Body of pancreas (tissue), 4 donors: ENCODE results near the gene IDUA. TPM values are rescaled to one million over a fixed set of nuclear protein-coding genes. Genes with fewer than 3 reads are reported as not detected.

Experiments
- ATAC-seq: fragments of 150-250 bp; one replicate; pipeline ENCODE4 v1.9.1; 2016
- DNase-seq, 4 donors: peaks; one replicate each; pipeline ENCODE4 v3.0.0-alpha.2; 2019
- H3K27ac ChIP-seq, 4 donors: fragments of 200-600 bp; sonication (generic); 1 replicate in 3 of 4; 2 replicates in 1 of 4; pipeline versions ENCODE4 v1.5.1 to v1.6.1; 2016 to 2019; ENCODE audit warnings: mild to moderate bottlenecking in 1 of 4, mixed read lengths in 1 of 4, moderate library complexity in 1 of 4
- H3K27me3 ChIP-seq, 2 donors: fragments of 200-600 bp; sonication (generic); one replicate each; pipeline ENCODE4 v1.6.0; 2016; ENCODE audit warnings: mild to moderate bottlenecking in 1 of 2
- H3K36me3 ChIP-seq, 2 donors: fragments of 200-600 bp; sonication (generic); replicated peaks in 1 of 2; 2 replicates each; pipeline ENCODE4 v1.5.1; 2016; ENCODE audit warnings: low read depth in 2 of 2; ENCODE audit not compliant: insufficient read depth in 1 of 2
- H3K4me1 ChIP-seq: fragments of 200-600 bp; sonication (generic); one replicate; pipeline ENCODE4 v1.6.0; 2016
- H3K4me3 ChIP-seq, 2 donors: fragments of 200-600 bp; sonication (generic); 1 replicate in 1 of 2; 2 replicates in 1 of 2; pipeline ENCODE4 v1.5.1; 2016 to 2019
- H3K9me3 ChIP-seq, 3 donors: fragments of 200-600 bp; sonication (generic); 1 replicate in 2 of 3; 2 replicates in 1 of 3; pipeline ENCODE4 v1.5.1; 2016
- POLR2A ChIP-seq, 3 donors: fragments of 450-650 bp; IDR thresholded peaks; one replicate each; pipeline ENCODE4 v1.6.1; 2016; ENCODE audit warnings: antibody characterized with exemption in 3 of 3, mild to moderate bottlenecking in 2 of 3
- WGBS, 2 donors: methylation state at CpG; one replicate each; pipeline ENCODE4 v1.1.5; 2017; 5-methylcytosine and 5-hydroxymethylcytosine counted together
- intact Hi-C: fragments of 100-400 bp; cut with DNase I; formaldehyde crosslinking; loops from one replicate; pipeline ENCODE4 v1.15.1; 2023
- total RNA-seq, 2 donors: library from RNA; depleted of rRNA; stranded (reverse); fragments of >200 nt; gene quantifications; one replicate each; pipeline ENCODE4 v1.1.0, GENCODE V29; 2016
- TF ChIP-seq, protein P1 (sequence below), 7 experiments: fragments of 450-650 bp in 4 of 7; fragments of 200-600 bp in 3 of 7; sonication (generic) in 3 of 7; IDR thresholded peaks; one replicate each; pipeline ENCODE4 v1.5.1; 2016 to 2019; ENCODE audit warnings: antibody characterized with exemption in 7 of 7

Gene IDUA
- total RNA-seq, 2 donors from 2014 or later: 30.0 to 37.6 TPM

DNA sequence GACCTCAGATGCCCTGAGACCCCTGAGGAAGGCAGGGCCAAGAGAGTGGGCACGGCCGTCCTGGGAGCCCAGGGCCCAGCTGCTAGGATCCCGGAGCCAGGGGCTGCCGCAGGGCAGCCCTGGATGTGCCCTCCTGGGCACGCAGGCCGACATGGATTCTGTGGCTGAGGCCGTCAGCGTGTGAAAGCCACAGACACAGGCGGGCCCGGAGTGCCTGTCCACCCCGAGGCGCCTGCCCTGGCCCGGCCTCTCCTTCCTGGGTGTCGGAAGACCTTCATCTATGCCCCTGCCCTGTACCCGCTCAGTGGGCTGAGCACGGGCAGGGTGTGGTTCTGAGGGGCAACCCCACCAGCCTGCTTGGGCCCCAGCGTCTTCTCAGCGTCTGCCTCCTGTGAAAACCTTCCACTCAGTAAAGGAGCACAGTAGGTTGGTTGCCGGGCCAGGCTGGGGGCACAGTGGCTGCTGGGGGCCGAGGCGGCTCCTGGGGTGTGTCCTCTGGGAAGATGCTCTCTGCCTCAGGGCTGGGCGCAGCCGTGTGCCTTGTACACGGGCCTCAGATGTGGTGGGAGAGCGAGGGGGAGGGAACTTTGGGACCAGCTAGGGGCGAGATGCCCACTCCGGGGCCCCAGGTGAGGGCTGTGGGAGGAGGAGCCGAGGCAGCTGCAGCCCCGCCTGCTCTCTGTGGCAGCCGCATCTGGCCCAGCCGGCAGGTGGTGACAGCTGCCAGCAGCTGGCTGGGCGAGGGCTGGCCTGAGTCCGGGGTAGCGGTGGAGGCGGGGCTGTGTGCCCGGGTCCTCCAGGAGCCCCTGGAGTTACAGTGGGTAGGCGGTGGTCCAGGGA, 45.3 kb downstream of the IDUA start:
- no peaks in the 10 kb centered on the region for H3K27me3 ChIP-seq
- intact Hi-C loops: no loop called here
- 20 to 48% methylated on average over 2 to 34 of the region's 37 CpGs for WGBS, 2 donors
- DNase-seq: peak in 1 of 4 donors; percentile 55
- H3K9me3 ChIP-seq: no peaks in the 10 kb centered on the region
- H3K4me3 ChIP-seq: no peak overlapping the region
- H3K27ac ChIP-seq: no peak overlapping the region
- peaks cover 23% of the 10 kb centered on the region for H3K4me1 ChIP-seq
- no peak for ATAC-seq
- no peaks in the 10 kb centered on the region for H3K36me3 ChIP-seq
- TF ChIP-seq, protein P1, sequence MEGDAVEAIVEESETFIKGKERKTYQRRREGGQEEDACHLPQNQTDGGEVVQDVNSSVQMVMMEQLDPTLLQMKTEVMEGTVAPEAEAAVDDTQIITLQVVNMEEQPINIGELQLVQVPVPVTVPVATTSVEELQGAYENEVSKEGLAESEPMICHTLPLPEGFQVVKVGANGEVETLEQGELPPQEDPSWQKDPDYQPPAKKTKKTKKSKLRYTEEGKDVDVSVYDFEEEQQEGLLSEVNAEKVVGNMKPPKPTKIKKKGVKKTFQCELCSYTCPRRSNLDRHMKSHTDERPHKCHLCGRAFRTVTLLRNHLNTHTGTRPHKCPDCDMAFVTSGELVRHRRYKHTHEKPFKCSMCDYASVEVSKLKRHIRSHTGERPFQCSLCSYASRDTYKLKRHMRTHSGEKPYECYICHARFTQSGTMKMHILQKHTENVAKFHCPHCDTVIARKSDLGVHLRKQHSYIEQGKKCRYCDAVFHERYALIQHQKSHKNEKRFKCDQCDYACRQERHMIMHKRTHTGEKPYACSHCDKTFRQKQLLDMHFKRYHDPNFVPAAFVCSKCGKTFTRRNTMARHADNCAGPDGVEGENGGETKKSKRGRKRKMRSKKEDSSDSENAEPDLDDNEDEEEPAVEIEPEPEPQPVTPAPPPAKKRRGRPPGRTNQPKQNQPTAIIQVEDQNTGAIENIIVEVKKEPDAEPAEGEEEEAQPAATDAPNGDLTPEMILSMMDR (IDR thresholded peaks at IDR 0.05): peak in 3 of 7 experiments; percentile 15 to 24 (median 22)
- TF ChIP-seq POLR2A (IDR thresholded peaks at IDR 0.05): no peak

DNA sequence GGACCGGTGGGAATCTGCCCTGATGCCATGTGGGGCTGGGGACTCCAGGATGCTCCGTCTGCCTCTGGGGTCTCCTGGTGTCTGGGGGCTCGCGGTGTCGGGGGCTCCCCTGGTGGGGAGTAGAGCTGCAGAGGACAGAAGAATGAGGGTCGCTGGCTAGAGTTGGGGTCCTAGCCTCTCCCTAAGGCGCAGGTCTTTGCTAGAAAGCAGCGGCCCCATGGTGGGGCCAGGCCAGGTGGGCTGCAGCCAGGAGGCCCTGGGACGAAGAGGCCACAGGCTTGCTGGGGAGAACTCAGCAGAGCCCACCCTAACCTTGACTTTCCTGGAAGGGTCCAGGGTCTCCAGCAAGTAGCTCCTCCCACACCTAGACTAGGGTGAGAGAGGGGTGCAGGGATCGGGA, 46.0 kb downstream of the IDUA start:
- intact Hi-C loops: no loop called here
- TF ChIP-seq POLR2A (IDR thresholded peaks at IDR 0.05): no peak
- TF ChIP-seq, protein P1 (IDR thresholded peaks at IDR 0.05): no peak
- WGBS, 2 donors: 74% methylated on average over 10 of the region's 10 CpGs; no CpG with 5 or more reads in 1 of the 2 donors
- Histone ChIP-seq H3K4me1 (peaks cover 23% of the 10 kb centered on the region), H3K36me3 (no peaks in the 10 kb centered on the region), H3K9me3 (no peaks in the 10 kb centered on the region), H3K4me3 (no peak overlapping the region), H3K27me3 (no peaks in the 10 kb centered on the region), H3K27ac (no peak overlapping the region)
- ATAC-seq: no peak
- no peak for DNase-seq

DNA sequence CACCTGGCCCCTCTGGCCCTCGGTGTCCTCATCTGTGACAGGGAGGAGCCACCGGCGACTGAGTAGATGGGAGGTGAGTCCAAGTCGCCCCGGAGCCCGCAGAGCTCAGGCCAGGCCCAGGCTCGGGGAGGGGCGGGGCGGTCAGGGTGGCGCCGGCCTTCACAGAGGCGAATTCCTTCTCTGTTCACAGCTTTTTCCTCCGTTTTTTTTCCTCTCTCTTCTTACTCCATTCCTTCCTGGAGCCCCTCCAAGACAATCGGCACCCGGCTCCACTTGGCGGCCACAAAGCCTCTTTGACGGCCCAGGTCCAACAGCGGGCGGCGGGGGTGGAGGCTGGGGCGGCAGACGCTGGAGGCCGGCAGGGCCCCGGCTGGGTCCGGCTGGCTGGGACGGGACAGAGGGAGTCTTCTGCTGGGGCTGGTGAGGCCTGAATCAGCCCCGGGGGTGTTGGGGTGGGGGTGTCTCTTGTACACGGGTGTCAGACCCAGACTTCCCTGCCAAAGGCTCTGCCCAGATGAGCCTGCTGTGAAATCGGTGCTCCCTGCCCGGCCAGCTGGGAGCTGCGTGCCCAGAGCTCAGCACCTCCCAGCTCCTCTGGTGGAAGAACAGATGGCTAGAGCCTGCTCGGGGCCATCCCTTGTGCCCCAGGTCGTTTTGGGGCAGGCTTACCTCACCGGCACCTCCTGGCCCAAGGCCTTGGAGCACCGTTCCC, 47.2 kb downstream of the IDUA start:
- ATAC-seq (no peak), DNase-seq (no peak)
- peaks cover 25% of the 10 kb centered on the region for H3K4me1 ChIP-seq
- H3K27me3 ChIP-seq: no peaks in the 10 kb centered on the region
- no peak overlapping the region for H3K27ac ChIP-seq
- TF ChIP-seq POLR2A (IDR thresholded peaks at IDR 0.05): no peak
- TF ChIP-seq, protein P1 (IDR thresholded peaks at IDR 0.05): no peak
- H3K9me3 ChIP-seq: no peaks in the 10 kb centered on the region
- intact Hi-C loops: no loop called here
- no peaks in the 10 kb centered on the region for H3K36me3 ChIP-seq
- WGBS, 2 donors: 74% methylated on average over 21 to 33 of the region's 35 CpGs
- H3K4me3 ChIP-seq: no peak overlapping the region

DNA sequence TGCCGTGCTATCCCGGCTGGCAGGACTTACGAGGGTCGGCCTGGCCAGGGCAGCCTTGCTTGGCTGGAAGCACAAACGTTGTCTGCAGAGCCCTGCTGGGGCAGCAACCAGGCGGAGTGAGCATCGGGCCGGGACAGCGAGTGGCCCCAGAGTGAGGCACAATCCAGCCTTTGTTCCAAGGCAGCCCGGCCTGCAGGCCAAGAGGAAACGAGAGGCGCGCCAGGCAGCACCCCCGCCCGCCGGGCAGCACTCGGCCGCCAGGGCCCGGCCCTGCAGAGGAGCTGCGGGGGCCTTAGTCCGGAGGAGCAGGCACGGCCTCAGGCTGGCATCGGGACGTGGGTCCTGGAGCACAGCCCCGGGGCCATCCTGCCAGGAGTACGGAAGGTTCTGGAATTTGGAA, 48.7 kb downstream of the IDUA start:
- DNase-seq: peak; percentile 45 to 68 (median 54)
- no peaks in the 10 kb centered on the region for H3K27me3 ChIP-seq

More for the DNA sequence above, 48.7 kb downstream of the IDUA start:
- peak overlapping the region in 1 of 4 donors; percentile 25 for H3K27ac ChIP-seq
- H3K9me3 ChIP-seq: no peaks in the 10 kb centered on the region
- H3K4me1 ChIP-seq: peaks cover 30% of the 10 kb centered on the region
- intact Hi-C loops: no loop called here
- H3K36me3 ChIP-seq: no peaks in the 10 kb centered on the region
- no peak overlapping the region for H3K4me3 ChIP-seq
- TF ChIP-seq, protein P1 (IDR thresholded peaks at IDR 0.05): peak in 4 of 7 experiments; percentile 18 to 30 (median 18)
- no peak for TF ChIP-seq POLR2A (IDR thresholded peaks at IDR 0.05)
- 53 to 63% methylated on average over 6 to 11 of the region's 26 CpGs for WGBS, 2 donors
- ATAC-seq: peak; percentile 71
